GM23338 (cell line): ENCODE measurements around the gene CDH5. TPM values are rescaled to one million over a fixed set of nuclear protein-coding genes. Genes with fewer than 3 reads are reported as not detected.
A peak's percentile ranks its signal among the peaks of the same experiment; 100 is the strongest.

Source experiments
- ATAC-seq: fragments of 200-7000 bp; cut with Tn5 transposase; 3 replicates; pipeline ENCODE4 v1.9.1; 2020
- DNase-seq: peaks from one replicate; pipeline ENCODE4 v3.0.0-alpha.2; 2015; ENCODE audit warnings: low spot score
- H2AFZ ChIP-seq: fragments of 200-600 bp; sonication (generic); 2 replicates; pipeline ENCODE4 v1.8.0; 2016; ENCODE audit warnings: antibody characterized with exemption, mild to moderate bottlenecking, moderate library complexity
- H3F3A ChIP-seq: fragments of 200-600 bp; sonication (generic); replicated peaks from 2 replicates; pipeline ENCODE4 v1.8.0; 2017; ENCODE audit warnings: antibody characterized with exemption, mixed run types, low read depth
- H3K27ac ChIP-seq: fragments of 200-600 bp; sonication (generic); 2 replicates; pipeline ENCODE4 v1.6.1; 2016; ENCODE audit warnings: low read depth
- H3K27me3 ChIP-seq: fragments of 200-600 bp; sonication (generic); 2 replicates; pipeline ENCODE4 v1.8.0; 2016; ENCODE audit warnings: mild to moderate bottlenecking, mixed run types, moderate library complexity; ENCODE audit not compliant: insufficient read depth
- H3K36me3 ChIP-seq: fragments of 200-600 bp; sonication (generic); 2 replicates; pipeline ENCODE4 v1.8.0; 2016; ENCODE audit warnings: mild to moderate bottlenecking; ENCODE audit not compliant: insufficient read depth
- H3K4me1 ChIP-seq: fragments of 200-600 bp; sonication (generic); 2 replicates; pipeline ENCODE4 v1.8.0; 2016; ENCODE audit warnings: mild to moderate bottlenecking, moderate library complexity; ENCODE audit not compliant: insufficient read depth
- H3K4me2 ChIP-seq: fragments of 200-600 bp; sonication (generic); 2 replicates; pipeline ENCODE4 v1.7.1; 2017; ENCODE audit warnings: mixed run types
- H3K4me3 ChIP-seq: fragments of 200-600 bp; sonication (generic); 2 replicates; pipeline ENCODE4 v1.6.1; 2016; ENCODE audit warnings: mixed run types
- H3K79me2 ChIP-seq: fragments of 200-600 bp; sonication (generic); replicated peaks from 2 replicates; pipeline ENCODE4 v1.8.0; 2017; ENCODE audit warnings: mild to moderate bottlenecking; ENCODE audit not compliant: insufficient read depth
- H3K9me2 ChIP-seq: fragments of 200-600 bp; sonication (generic); 2 replicates; pipeline ENCODE4 v1.8.0; 2017; ENCODE audit not compliant: insufficient read depth
- H4K20me1 ChIP-seq: fragments of 200-600 bp; sonication (generic); replicated peaks from 2 replicates; pipeline ENCODE4 v1.8.0; 2017; ENCODE audit warnings: mild to moderate bottlenecking; ENCODE audit not compliant: insufficient read depth
- H3K27ac Mint-ChIP-seq: 2 replicates; pipeline ENCODE4 v1.8.0; 2020; ENCODE audit warnings: inconsistent platforms, mild to moderate bottlenecking, moderate library complexity, mixed read lengths
- H3K27me3 Mint-ChIP-seq: 3 replicates; pipeline ENCODE4 v1.8.0; 2022; ENCODE audit warnings: low read depth, mild to moderate bottlenecking, moderate library complexity, mixed read lengths, inconsistent platforms; ENCODE audit not compliant: insufficient read depth, poor library complexity
- H3K36me3 Mint-ChIP-seq: 3 replicates; pipeline ENCODE4 v1.8.0; 2021; ENCODE audit warnings: low read depth, mild to moderate bottlenecking, inconsistent platforms, moderate library complexity, mixed read lengths
- H3K4me1 Mint-ChIP-seq: 3 replicates; pipeline ENCODE4 v1.8.0; 2020; ENCODE audit warnings: mild to moderate bottlenecking, inconsistent platforms, mixed read lengths
- H3K4me3 Mint-ChIP-seq: 3 replicates; pipeline ENCODE4 v1.8.0; 2021; ENCODE audit warnings: moderate library complexity, mild to moderate bottlenecking, inconsistent platforms, mixed read lengths
- H3K9me3 Mint-ChIP-seq: 3 replicates; pipeline ENCODE4 v1.8.0; 2020; ENCODE audit warnings: moderate library complexity, mild to moderate bottlenecking, inconsistent platforms, mixed read lengths
- CREB1 ChIP-seq: fragments of 250-450 bp; sonication (Bioruptor Pico); IDR thresholded peaks from 2 replicates; pipeline ENCODE4 v1.5.0; 2020; ENCODE audit warnings: low read depth, mild to moderate bottlenecking, moderate library complexity
- CTCF ChIP-seq, 2 experiments: fragments of 200-600 bp in 1 of 2; sonication (generic) in 1 of 2; conservative IDR thresholded peaks; 2 replicates each; pipeline versions ENCODE4 v1.5.1 to v1.6.1; 2016 to 2017; ENCODE audit warnings: antibody characterized with exemption in 2 of 2, low read depth in 2 of 2, mild to moderate bottlenecking in 2 of 2, moderate library complexity in 1 of 2
- EZH2 ChIP-seq: fragments of 200-600 bp; sonication (generic); IDR thresholded peaks from one replicate; pipeline ENCODE4 v1.8.0; 2017; ENCODE audit warnings: antibody characterized with exemption, mild to moderate bottlenecking, low read depth; ENCODE audit not compliant: unreplicated experiment
- NANOG ChIP-seq: IDR thresholded peaks from 2 replicates; pipeline ENCODE4 v1.6.1; 2016; ENCODE audit warnings: antibody characterized with exemption, borderline replicate concordance
- ZNF114 ChIP-seq: fragments of 250-450 bp; sonication (Bioruptor Pico); IDR thresholded peaks from 2 replicates; pipeline ENCODE4 v1.5.0; 2020; ENCODE audit warnings: mild to moderate bottlenecking, moderate library complexity
- ZNF462 ChIP-seq: fragments of 250-450 bp; sonication (Bioruptor Pico); IDR thresholded peaks from 2 replicates; pipeline ENCODE4 v1.5.0; 2020; ENCODE audit warnings: mild to moderate bottlenecking, moderate library complexity
- polyA plus RNA-seq: library from polyadenylated mRNA; unstranded; fragments of >200 nt; fragmentation: Nextera tagmentation; extraction: Ambion mirVana; gene quantifications from 2 replicates; pipeline ENCODE4 v1.2.1, GENCODE V29; 2016
- total RNA-seq: library from RNA; depleted of rRNA; stranded (reverse); fragments of >200 nt; shearing (Covaris generic); gene quantifications from 2 replicates; pipeline ENCODE4 v1.2.3, GENCODE V29; 2014

The CDH5 gene
- total and polyA plus RNA-seq, 2 experiments from 2014 or later = 0.18 TPM; not detected in 1

- H2AFZ ChIP-seq = no peak overlapping the region
- TF ChIP-seq NANOG (no peak), CREB1 (CRISPR knock-in tag) (no peak), CTCF (conservative IDR thresholded peaks at IDR 0.05; ENCODE audit: low read depth in 2 of 2) (peak in 1 of 2 experiments; percentile 22; a peak in 1 of 4 replicates), ZNF462 (CRISPR knock-in tag) (no peak), EZH2 (no peak), ZNF114 (CRISPR knock-in tag) (no peak)
- Mint-ChIP-seq H3K36me3 (no peaks in the 10 kb centered on the region; the same call in 2 of the 3 replicates), H3K27ac (no peak overlapping the region), H3K4me1 (peaks cover 11% of the 10 kb centered on the region; the same call in 2 of the 3 replicates), H3K9me3 (no peaks in the 10 kb centered on the region; the same call in 2 of the 3 replicates), H3K27me3 (peaks cover 7% of the 10 kb centered on the region), H3K4me3 (no peak overlapping the region)
- H3K9me2 ChIP-seq = 0 out of 2 replicates have a peak, but pooled peaks cover 3% of the 10 kb centered on the region
- H3F3A ChIP-seq = no peaks in the 10 kb centered on the region
- ATAC-seq = no peak
- H3K4me2 ChIP-seq = no peak overlapping the region
- DNase-seq = no peak
- H3K36me3 ChIP-seq = no peaks in the 10 kb centered on the region
- no peaks in the 10 kb centered on the region for H3K79me2 ChIP-seq
- no peaks in the 10 kb centered on the region for H3K27me3 ChIP-seq
- H3K27ac ChIP-seq = no peak overlapping the region
- H3K4me3 ChIP-seq = no peak overlapping the region
- H3K4me1 ChIP-seq = no peaks in the 10 kb centered on the region
- H4K20me1 ChIP-seq = no peaks in the 10 kb centered on the region
Observed at GRCh38 chr16:66381585-66382170, 15.2 kb downstream of the CDH5 start.
